Lower leg skin (tissue), 3 donors: Measurements from ENCODE around the gene USP10.

Experiments
- POLR2A ChIP-seq, 2 donors: fragments of 450-650 bp; IDR thresholded peaks; one replicate each; pipeline ENCODE4 v1.6.1; 2016 to 2017; ENCODE audit warnings: antibody characterized with exemption in 2 of 2, mild to moderate bottlenecking in 1 of 2, moderate library complexity in 1 of 2
- TF ChIP-seq, protein P1 (sequence below), 3 donors: fragments of 450-650 bp; IDR thresholded peaks; one replicate each; pipeline ENCODE4 v1.5.1; 2016; ENCODE audit warnings: antibody characterized with exemption in 3 of 3, mild to moderate bottlenecking in 3 of 3, moderate library complexity in 2 of 3

DNA sequence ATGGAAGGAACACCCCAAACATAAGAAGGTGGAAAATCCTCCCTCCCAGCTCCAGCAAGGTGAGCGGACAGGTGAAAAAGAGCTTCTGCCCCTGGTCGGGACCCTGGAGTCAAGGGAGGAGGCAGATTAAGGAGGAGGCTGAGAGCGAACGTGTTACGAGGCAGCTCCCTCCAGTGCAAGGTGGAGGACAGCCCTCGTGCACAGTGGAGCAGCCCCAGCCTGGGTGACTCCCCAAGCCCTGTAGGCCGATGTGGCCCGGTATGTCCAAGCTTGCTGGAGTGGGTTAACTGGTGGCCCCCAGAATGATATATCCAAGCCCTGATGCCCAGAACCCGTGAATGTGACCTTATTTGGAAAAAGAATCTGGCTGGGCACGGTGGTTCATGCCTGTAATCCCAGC lies 104.5 kb downstream of the USP10 start:
- TF ChIP-seq, protein P1, sequence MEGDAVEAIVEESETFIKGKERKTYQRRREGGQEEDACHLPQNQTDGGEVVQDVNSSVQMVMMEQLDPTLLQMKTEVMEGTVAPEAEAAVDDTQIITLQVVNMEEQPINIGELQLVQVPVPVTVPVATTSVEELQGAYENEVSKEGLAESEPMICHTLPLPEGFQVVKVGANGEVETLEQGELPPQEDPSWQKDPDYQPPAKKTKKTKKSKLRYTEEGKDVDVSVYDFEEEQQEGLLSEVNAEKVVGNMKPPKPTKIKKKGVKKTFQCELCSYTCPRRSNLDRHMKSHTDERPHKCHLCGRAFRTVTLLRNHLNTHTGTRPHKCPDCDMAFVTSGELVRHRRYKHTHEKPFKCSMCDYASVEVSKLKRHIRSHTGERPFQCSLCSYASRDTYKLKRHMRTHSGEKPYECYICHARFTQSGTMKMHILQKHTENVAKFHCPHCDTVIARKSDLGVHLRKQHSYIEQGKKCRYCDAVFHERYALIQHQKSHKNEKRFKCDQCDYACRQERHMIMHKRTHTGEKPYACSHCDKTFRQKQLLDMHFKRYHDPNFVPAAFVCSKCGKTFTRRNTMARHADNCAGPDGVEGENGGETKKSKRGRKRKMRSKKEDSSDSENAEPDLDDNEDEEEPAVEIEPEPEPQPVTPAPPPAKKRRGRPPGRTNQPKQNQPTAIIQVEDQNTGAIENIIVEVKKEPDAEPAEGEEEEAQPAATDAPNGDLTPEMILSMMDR (IDR thresholded peaks at IDR 0.05), result no peak
- TF ChIP-seq POLR2A (IDR thresholded peaks at IDR 0.05), result no peak
